Vagina (tissue), 2 donors: ENCODE measurements around the gene PARN.

Experiments
- POLR2A ChIP-seq, 2 donors: fragments of 450-650 bp; IDR thresholded peaks; one replicate each; pipeline ENCODE4 v1.6.1; 2017; ENCODE audit warnings: antibody characterized with exemption in 2 of 2, mild to moderate bottlenecking in 2 of 2, moderate library complexity in 2 of 2
- POLR2AphosphoS5 ChIP-seq, 2 donors: sonication (generic); formaldehyde crosslinking; IDR thresholded peaks; one replicate each; pipeline ENCODE4 v1.9.0; 2017; ENCODE audit warnings: antibody characterized with exemption in 2 of 2, mild to moderate bottlenecking in 2 of 2, low read depth in 1 of 2; ENCODE audit not compliant: insufficient read depth in 1 of 2
- TF ChIP-seq, protein P1 (sequence below), 3 experiments: fragments of 450-650 bp in 2 of 3; fragments of 200-600 bp in 1 of 3; sonication (generic) in 1 of 3; IDR thresholded peaks; one replicate each; pipeline ENCODE4 v1.5.1; 2017 to 2019; ENCODE audit warnings: antibody characterized with exemption in 3 of 3, mild to moderate bottlenecking in 2 of 3, moderate library complexity in 2 of 3

DNA sequence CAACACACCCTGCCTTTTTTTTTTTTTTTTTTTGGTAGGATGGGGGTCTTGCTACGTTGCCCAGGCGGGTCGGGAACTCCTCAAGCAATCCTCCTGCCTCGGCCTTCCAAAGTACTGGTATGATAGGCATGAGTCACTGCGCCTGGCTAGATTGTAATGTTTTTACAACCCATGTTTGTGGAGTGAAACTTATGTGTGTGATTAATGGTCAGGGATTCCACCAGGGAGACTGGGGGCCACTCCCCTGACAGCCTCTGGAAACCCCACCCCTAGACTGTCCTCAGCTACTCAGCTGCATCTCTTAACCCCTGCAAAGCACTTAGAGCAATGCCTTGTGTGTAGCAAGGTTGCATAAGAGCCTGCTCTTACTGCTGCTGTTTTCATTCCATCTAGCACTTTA lies 220.5 kb downstream of the PARN start:
- TF ChIP-seq POLR2A (IDR thresholded peaks at IDR 0.05) (no peak), POLR2AphosphoS5 (IDR thresholded peaks at IDR 0.05; ENCODE audit: insufficient read depth in 1 of 2, low read depth in 1 of 2) (peak in 1 of 2 donors; percentile 67)
- TF ChIP-seq, protein P1, sequence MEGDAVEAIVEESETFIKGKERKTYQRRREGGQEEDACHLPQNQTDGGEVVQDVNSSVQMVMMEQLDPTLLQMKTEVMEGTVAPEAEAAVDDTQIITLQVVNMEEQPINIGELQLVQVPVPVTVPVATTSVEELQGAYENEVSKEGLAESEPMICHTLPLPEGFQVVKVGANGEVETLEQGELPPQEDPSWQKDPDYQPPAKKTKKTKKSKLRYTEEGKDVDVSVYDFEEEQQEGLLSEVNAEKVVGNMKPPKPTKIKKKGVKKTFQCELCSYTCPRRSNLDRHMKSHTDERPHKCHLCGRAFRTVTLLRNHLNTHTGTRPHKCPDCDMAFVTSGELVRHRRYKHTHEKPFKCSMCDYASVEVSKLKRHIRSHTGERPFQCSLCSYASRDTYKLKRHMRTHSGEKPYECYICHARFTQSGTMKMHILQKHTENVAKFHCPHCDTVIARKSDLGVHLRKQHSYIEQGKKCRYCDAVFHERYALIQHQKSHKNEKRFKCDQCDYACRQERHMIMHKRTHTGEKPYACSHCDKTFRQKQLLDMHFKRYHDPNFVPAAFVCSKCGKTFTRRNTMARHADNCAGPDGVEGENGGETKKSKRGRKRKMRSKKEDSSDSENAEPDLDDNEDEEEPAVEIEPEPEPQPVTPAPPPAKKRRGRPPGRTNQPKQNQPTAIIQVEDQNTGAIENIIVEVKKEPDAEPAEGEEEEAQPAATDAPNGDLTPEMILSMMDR (IDR thresholded peaks at IDR 0.05), result no peak
